ENCODE measurements around the gene RSPH3.

The RSPH3 gene

GRCh38 chr6:158938220-158938619 is 61.8 kb downstream of the RSPH3 start:
- no peak overlapping the region for H3K27ac Mint-ChIP-seq
- DNase-seq = no peak
- peaks cover 10 to 12% of the 10 kb centered on the region in 2 donors for H3K9me3 Mint-ChIP-seq
- ATAC-seq = no peak
- H3K27me3 Mint-ChIP-seq = peaks cover 36% of the 10 kb centered on the region
- peaks cover 16% of the 10 kb centered on the region for H3K4me1 Mint-ChIP-seq
- H3K4me3 Mint-ChIP-seq = no peak overlapping the region

GRCh38 chr6:158934157-158934556 is 65.8 kb downstream of the RSPH3 start:
- peaks cover 18% of the 10 kb centered on the region for H3K27me3 Mint-ChIP-seq
- no peaks in the 10 kb centered on the region for H3K9me3 Mint-ChIP-seq
- H3K27ac Mint-ChIP-seq = no peak overlapping the region
- ATAC-seq = no peak
- peaks cover 7% of the 10 kb centered on the region for H3K4me1 Mint-ChIP-seq
- no peak overlapping the region for H3K4me3 Mint-ChIP-seq
- no peak for DNase-seq

- no peaks in the 10 kb centered on the region for H3K4me1 Mint-ChIP-seq
- H3K9me3 Mint-ChIP-seq = no peaks in the 10 kb centered on the region
- DNase-seq (no peak), ATAC-seq (no peak)
- H3K27me3 Mint-ChIP-seq = peaks cover 8% of the 10 kb centered on the region
- H3K27ac Mint-ChIP-seq = no peak overlapping the region
- no peak overlapping the region for H3K4me3 Mint-ChIP-seq
Observed at GRCh38 chr6:158933079-158933595, 66.9 kb downstream of the RSPH3 start.

GRCh38 chr6:158928068-158928467 is 71.9 kb downstream of the RSPH3 start:
- no peaks in the 10 kb centered on the region for H3K4me1 Mint-ChIP-seq
- no peaks in the 10 kb centered on the region for H3K27me3 Mint-ChIP-seq
- H3K9me3 Mint-ChIP-seq = peaks cover 0 to 6% of the 10 kb centered on the region in 2 donors
- DNase-seq (no peak), ATAC-seq (no peak)
- no peak overlapping the region for H3K27ac Mint-ChIP-seq
- H3K4me3 Mint-ChIP-seq = no peak overlapping the region

- Mint-ChIP-seq H3K4me3 (no peak overlapping the region), H3K4me1 (no peaks in the 10 kb centered on the region)
- no peak for ATAC-seq
Observed at GRCh38 chr6:158926414-158926813, 73.6 kb downstream of the RSPH3 start.

GRCh38 chr6:158924499-158925455 is 75.2 kb downstream of the RSPH3 start:
- H3K4me3 Mint-ChIP-seq = no peak overlapping the region
- no peak for DNase-seq
- no peak for ATAC-seq
- H3K27ac Mint-ChIP-seq = no peak overlapping the region
- H3K9me3 Mint-ChIP-seq = peaks cover 0 to 6% of the 10 kb centered on the region in 2 donors
- H3K27me3 Mint-ChIP-seq = no peaks in the 10 kb centered on the region
- H3K4me1 Mint-ChIP-seq = peaks cover 6% of the 10 kb centered on the region

More at GRCh38 chr6:158926414-158926813, 73.6 kb downstream of the RSPH3 start:
- Mint-ChIP-seq H3K9me3 (peaks cover 0 to 6% of the 10 kb centered on the region in 2 donors), H3K27ac (no peak overlapping the region), H3K27me3 (no peaks in the 10 kb centered on the region)
- DNase-seq = no peak

- no peak for DNase-seq
- no peak overlapping the region for H3K27ac Mint-ChIP-seq
Observed at GRCh38 chr6:158923805-158924498, 76.0 kb downstream of the RSPH3 start.

More at GRCh38 chr6:158923805-158924498, 76.0 kb downstream of the RSPH3 start:
- Mint-ChIP-seq H3K27me3 (no peaks in the 10 kb centered on the region), H3K4me3 (no peak overlapping the region), H3K4me1 (peaks cover 6% of the 10 kb centered on the region), H3K9me3 (peaks cover 0 to 6% of the 10 kb centered on the region in 2 donors)
- no peak for ATAC-seq

Data from stimulated activated naive CD8-positive, alpha-beta T cell treated with anti-CD3 and anti-CD28 coated beads, Interleukin-15, amount 100 ng/mL, for 72 hours (primary cell).